Breast epithelium (tissue), 3 donors: ENCODE measurements around the gene CSNK1G1.

Experiments
- POLR2A ChIP-seq: fragments of 450-650 bp; IDR thresholded peaks from one replicate; pipeline ENCODE4 v1.6.1; 2016; ENCODE audit warnings: antibody characterized with exemption, mild to moderate bottlenecking, moderate library complexity
- POLR2AphosphoS5 ChIP-seq, 3 donors: sonication (generic); formaldehyde crosslinking; IDR thresholded peaks; one replicate each; pipeline ENCODE4 v1.6.1; 2017; ENCODE audit warnings: antibody characterized with exemption in 3 of 3
- TF ChIP-seq, protein P1 (sequence below), 3 donors: fragments of 450-650 bp; IDR thresholded peaks; one replicate each; pipeline ENCODE4 v1.5.1; 2016 to 2017; ENCODE audit warnings: antibody characterized with exemption in 3 of 3, mild to moderate bottlenecking in 3 of 3, moderate library complexity in 3 of 3

DNA sequence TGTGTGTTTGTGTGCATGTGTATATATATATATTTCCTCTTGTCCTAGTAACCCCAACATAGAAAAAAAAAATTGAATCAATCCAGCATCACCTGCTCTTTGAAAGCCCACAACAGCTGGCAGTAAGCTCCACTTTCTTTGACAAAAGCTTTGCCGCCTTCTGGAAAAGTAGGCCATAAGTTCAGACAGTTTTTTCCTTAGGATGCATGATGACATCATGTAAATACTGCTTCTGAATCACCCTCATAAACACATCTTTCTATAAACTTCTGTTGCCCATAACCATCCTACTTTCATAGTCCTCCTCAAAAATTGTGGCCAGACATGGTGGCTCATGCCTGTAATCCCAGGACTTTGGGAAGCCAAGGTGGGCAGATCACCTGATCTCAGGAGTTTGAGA is 67.4 kb downstream of the CSNK1G1 start:
- TF ChIP-seq, protein P1, sequence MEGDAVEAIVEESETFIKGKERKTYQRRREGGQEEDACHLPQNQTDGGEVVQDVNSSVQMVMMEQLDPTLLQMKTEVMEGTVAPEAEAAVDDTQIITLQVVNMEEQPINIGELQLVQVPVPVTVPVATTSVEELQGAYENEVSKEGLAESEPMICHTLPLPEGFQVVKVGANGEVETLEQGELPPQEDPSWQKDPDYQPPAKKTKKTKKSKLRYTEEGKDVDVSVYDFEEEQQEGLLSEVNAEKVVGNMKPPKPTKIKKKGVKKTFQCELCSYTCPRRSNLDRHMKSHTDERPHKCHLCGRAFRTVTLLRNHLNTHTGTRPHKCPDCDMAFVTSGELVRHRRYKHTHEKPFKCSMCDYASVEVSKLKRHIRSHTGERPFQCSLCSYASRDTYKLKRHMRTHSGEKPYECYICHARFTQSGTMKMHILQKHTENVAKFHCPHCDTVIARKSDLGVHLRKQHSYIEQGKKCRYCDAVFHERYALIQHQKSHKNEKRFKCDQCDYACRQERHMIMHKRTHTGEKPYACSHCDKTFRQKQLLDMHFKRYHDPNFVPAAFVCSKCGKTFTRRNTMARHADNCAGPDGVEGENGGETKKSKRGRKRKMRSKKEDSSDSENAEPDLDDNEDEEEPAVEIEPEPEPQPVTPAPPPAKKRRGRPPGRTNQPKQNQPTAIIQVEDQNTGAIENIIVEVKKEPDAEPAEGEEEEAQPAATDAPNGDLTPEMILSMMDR (IDR thresholded peaks at IDR 0.05): no peak
- TF ChIP-seq POLR2AphosphoS5 (IDR thresholded peaks at IDR 0.05) (no peak), POLR2A (no peak)
